Astrocyte of the cerebellum (primary cell): ENCODE measurements around the gene REPS1.
"Not testable (repeated sequence)": the region's sequence is repeated elsewhere in the genome, so short reads cannot be mapped to it uniquely, and the experiment has no call there.

ENCODE experiments used
- DNase-seq: peaks from one replicate; pipeline ENCODE4 v3.0.0-alpha.2; 2011; ENCODE audit warnings: low read depth
- H3K4me3 ChIP-seq: 2 replicates; pipeline ENCODE4 v1.5.1; 2011; ENCODE audit warnings: mild to moderate bottlenecking, low read depth, low read length, moderate library complexity
- CTCF ChIP-seq: IDR thresholded peaks from 2 replicates; pipeline ENCODE4 v1.5.1; 2012; ENCODE audit warnings: low read length, low read depth, moderate library complexity, mild to moderate bottlenecking; ENCODE audit errors: missing control alignments
- in situ Hi-C: cut with HindIII; loops from 2 replicates; pipeline ENCODE4 v1.10.0; 2017; ENCODE audit warnings: low sequenced_read_pairs

REPS1 gene

GRCh38 chr6:139006477-139006876 is 18.4 kb upstream of the REPS1 start:
- in situ Hi-C loops, result no loop called here
- no peak for DNase-seq

GRCh38 chr6:139003751-139004150 is 15.7 kb upstream of the REPS1 start:
- no peak overlapping the region for H3K4me3 ChIP-seq
- no peak for DNase-seq
- in situ Hi-C loops, result no loop called here
- TF ChIP-seq CTCF, result no peak

More at GRCh38 chr6:139006477-139006876, 18.4 kb upstream of the REPS1 start:
- no peak for TF ChIP-seq CTCF
- H3K4me3 ChIP-seq, result no peak overlapping the region

- no peak overlapping the region for H3K4me3 ChIP-seq
- DNase-seq, result no peak
- in situ Hi-C loops, result no loop called here
- TF ChIP-seq CTCF, result no peak
These were observed 12.1 kb upstream of the REPS1 start for GRCh38 chr6:138999949-139000725.

- H3K4me3 ChIP-seq, result no peak overlapping the region
- in situ Hi-C loops, result no loop called here
These were observed 9.1 kb upstream of the REPS1 start for GRCh38 chr6:138997136-138997535.

GRCh38 chr6:138996524-138996923 is 8.5 kb upstream of the REPS1 start:
- H3K4me3 ChIP-seq, result no peak overlapping the region
- no peak for TF ChIP-seq CTCF
- in situ Hi-C loops, result no loop called here
- DNase-seq, result no peak

More at GRCh38 chr6:138997136-138997535, 9.1 kb upstream of the REPS1 start:
- TF ChIP-seq CTCF, result no peak
- no peak for DNase-seq

- in situ Hi-C loops, DNase-seq, H3K4me3 ChIP-seq: not testable (repeated sequence)
These were observed 5.4 kb upstream of the REPS1 start for GRCh38 chr6:138993410-138993809.

- in situ Hi-C loops, H3K4me3 ChIP-seq, DNase-seq: not testable (repeated sequence)
These were observed 4.9 kb upstream of the REPS1 start for GRCh38 chr6:138992965-138993364.
